Kidney (tissue), 14 donors: ENCODE data around the gene DLL3. TPM values are rescaled to one million over a fixed set of nuclear protein-coding genes. Genes with fewer than 3 reads are reported as not detected.
A peak's percentile ranks its signal among the peaks of the same experiment; 100 is the strongest.

Experiments used
- DNase-seq, 5 donors: peaks; one replicate each; pipeline ENCODE4 v3.0.0-alpha.2; 2013 to 2020
- FAIRE-seq: peaks from 2 replicates; lab custom pipeline; 2012; peaks lifted over from hg19 to GRCh38; lab: Jason Lieb, UNC
- H3K27ac ChIP-seq, 2 donors: one replicate each; pipeline ENCODE4 v1.7.0; 2013; ENCODE audit warnings: low read depth in 2 of 2, low read length in 2 of 2, inconsistent platforms in 1 of 2
- H3K27me3 ChIP-seq: one replicate; pipeline ENCODE4 v1.7.1; 2013; ENCODE audit warnings: low read length, inconsistent platforms; ENCODE audit not compliant: control insufficient read depth, insufficient read depth
- H3K36me3 ChIP-seq, 3 donors: one replicate each; pipeline versions ENCODE4 v1.7.0 to v1.7.1; 2013; ENCODE audit warnings: low read length in 3 of 3, control low read depth in 1 of 3, inconsistent platforms in 1 of 3; ENCODE audit not compliant: insufficient read depth in 3 of 3, control insufficient read depth in 2 of 3
- H3K4me1 ChIP-seq, 3 donors: one replicate each; pipeline versions ENCODE4 v1.7.0 to v1.7.1; 2013; ENCODE audit warnings: low read length in 3 of 3, inconsistent platforms in 1 of 3, low read depth in 1 of 3; ENCODE audit not compliant: control insufficient read depth in 2 of 3, insufficient read depth in 2 of 3
- H3K4me3 ChIP-seq, 3 donors: one replicate each; pipeline versions ENCODE4 v1.7.0 to v1.8.1; 2013; ENCODE audit warnings: low read length in 3 of 3, control low read depth in 1 of 3, inconsistent platforms in 1 of 3
- H3K9ac ChIP-seq, 3 donors: one replicate each; pipeline versions ENCODE4 v1.7.0 to v1.7.1; 2013; ENCODE audit warnings: low read length in 3 of 3, control low read depth in 1 of 3, inconsistent platforms in 1 of 3
- H3K9me3 ChIP-seq, 3 donors: one replicate each; pipeline versions ENCODE4 v1.7.0 to v1.7.1; 2013; ENCODE audit warnings: low read length in 3 of 3, control low read depth in 1 of 3, inconsistent platforms in 1 of 3; ENCODE audit not compliant: control insufficient read depth in 2 of 3, insufficient read depth in 1 of 3
- CTCF ChIP-seq: IDR thresholded peaks from 3 replicates; pipeline ENCODE4 v1.5.1; 2012; ENCODE audit warnings: mild to moderate bottlenecking, moderate library complexity, borderline replicate concordance; ENCODE audit not compliant: insufficient read depth; ENCODE audit errors: extremely low read depth
- intact Hi-C: fragments of 100-400 bp; cut with DNase I; formaldehyde crosslinking; loops from one replicate; pipeline ENCODE4 v1.11.1; 2022
- polyA plus RNA-seq: library from polyadenylated mRNA; stranded (reverse); fragments of 350-450 nt; fragmentation: Illumina TruSeq; extraction: RNeasy Lipid Tissue Mini Kit (QIAGEN cat#74804); gene quantifications from one replicate; pipeline ENCODE4 v1.2.3, GENCODE V29; 2014; ENCODE audit warnings: low read depth, low replicate concordance; ENCODE audit not compliant: insufficient read depth
- total RNA-seq: library from RNA; stranded (reverse); fragmentation: NEBNext Ultra II Directional; extraction: Animal tissue kit (Norgen Biotek cat#: 25700); gene quantifications from one replicate; pipeline ENCODE4 v1.2.1, GENCODE V29; 2021
- donor health status: control.
- donor health status: control.
- donor health status: control.
- donor health status: control.
- donor health status: control.
- donor health status: DM: yes; HTN: yes; CAD: no.
- donor health status: Normal renal cell carcinoma (clear cell type).

Gene DLL3
- total and polyA plus RNA-seq, 2 donors from 2014 or later: 0.13 to 0.17 TPM

GRCh38 chr19:39512988-39513387, 14.2 kb downstream of the DLL3 start:
- H3K9ac ChIP-seq: no peak overlapping the region
- intact Hi-C loops: no loop called here
- no peaks in the 10 kb centered on the region for H3K9me3 ChIP-seq
- peaks cover 0 to 11% (median 0%) of the 10 kb centered on the region in 3 donors for H3K4me1 ChIP-seq
- DNase-seq: no peak
- no peaks in the 10 kb centered on the region for H3K27me3 ChIP-seq
- no peaks in the 10 kb centered on the region for H3K36me3 ChIP-seq
- H3K4me3 ChIP-seq: no peak overlapping the region
- no peak for TF ChIP-seq CTCF
- H3K27ac ChIP-seq: no peak overlapping the region
- FAIRE-seq: no peak

GRCh38 chr19:39514840-39515550, 16.2 kb downstream of the DLL3 start, which contains the start of gene SELENOV:
Gene SELENOV (plus strand): TSS chr19:39515139. CDS start chr19:39515213, 74 bp downstream.
- DNase-seq (peak in 4 of 5 donors; percentile 83 to 90 (median 86)), FAIRE-seq (no peak)
- peaks cover 0 to 11% (median 0%) of the 10 kb centered on the region in 3 donors for H3K4me1 ChIP-seq
- H3K4me3 ChIP-seq: peak within 1 kb of the TSS in 1 of 3 donors; percentile 61
- H3K9ac ChIP-seq: peak within 1 kb of the TSS in 1 of 3 donors; percentile 7
- TF ChIP-seq CTCF: no peak
- no peaks in the 10 kb centered on the region for H3K9me3 ChIP-seq
- intact Hi-C loops: no loop called here
- no peak within 1 kb of the TSS for H3K27ac ChIP-seq
- no peaks in the 10 kb centered on the region for H3K27me3 ChIP-seq
- no peaks in the 10 kb centered on the region for H3K36me3 ChIP-seq

GRCh38 chr19:39515551-39516191, 16.9 kb downstream of the DLL3 start:
- H3K36me3 ChIP-seq: no peaks in the 10 kb centered on the region
- peak overlapping the region in 1 of 3 donors; percentile 7 for H3K9ac ChIP-seq
- DNase-seq (peak in 1 of 5 donors; percentile 38), FAIRE-seq (no peak)
- no peaks in the 10 kb centered on the region for H3K27me3 ChIP-seq
- peaks cover 0 to 11% (median 0%) of the 10 kb centered on the region in 3 donors for H3K4me1 ChIP-seq
- no peak overlapping the region for H3K27ac ChIP-seq
- H3K4me3 ChIP-seq: peak overlapping the region in 1 of 3 donors; percentile 61
- intact Hi-C loops: no loop called here
- no peak for TF ChIP-seq CTCF
- H3K9me3 ChIP-seq: no peaks in the 10 kb centered on the region
